ENCODE data around the gene AKR1C2. TPM values are rescaled to one million over a fixed set of nuclear protein-coding genes. Genes with fewer than 3 reads are reported as not detected.
"Not testable (repeated sequence)": the region's sequence is repeated elsewhere in the genome, so short reads cannot be mapped to it uniquely, and the experiment has no call there.

The AKR1C2 gene
- total RNA-seq, 1 donor from 2014 or later = 17.5 TPM

DNA sequence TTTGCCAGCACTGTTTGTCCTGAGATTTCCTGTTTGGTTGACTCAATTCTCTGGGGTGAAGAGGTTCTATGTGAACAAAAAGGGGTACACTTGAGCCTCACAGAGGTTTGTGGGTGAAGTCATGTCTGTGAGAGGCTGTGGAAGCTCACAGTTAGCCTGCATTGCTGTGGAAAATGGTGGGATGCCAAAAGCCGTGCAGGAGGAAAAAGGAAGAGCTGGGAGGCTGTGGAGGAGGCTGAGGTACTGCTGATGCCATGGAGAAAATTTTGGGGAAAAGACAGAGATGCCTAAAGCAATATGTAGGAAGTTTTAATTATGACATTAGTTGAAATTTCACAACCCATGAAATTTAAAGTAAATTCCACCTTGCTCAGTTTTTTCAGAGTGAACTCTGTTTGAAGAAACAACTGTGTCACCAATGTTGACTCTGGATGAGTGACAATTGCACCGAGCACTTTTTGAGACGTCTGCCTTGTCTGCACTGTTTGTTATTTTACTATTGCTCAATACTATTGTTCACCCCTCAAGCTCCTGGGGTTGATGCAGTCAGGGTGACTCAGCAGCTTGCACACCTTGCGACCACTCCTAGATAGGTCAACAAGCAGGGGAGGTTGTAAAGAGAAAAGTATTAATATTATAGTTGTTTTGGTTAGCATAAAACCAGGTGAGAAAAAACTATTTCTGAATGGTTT, 5.3 kb upstream of the AKR1C2 start:
- intact Hi-C loops (cut with micrococcal nuclease); DNase-seq; H3K27ac ChIP-seq (replicated peaks): not testable (repeated sequence)

DNA sequence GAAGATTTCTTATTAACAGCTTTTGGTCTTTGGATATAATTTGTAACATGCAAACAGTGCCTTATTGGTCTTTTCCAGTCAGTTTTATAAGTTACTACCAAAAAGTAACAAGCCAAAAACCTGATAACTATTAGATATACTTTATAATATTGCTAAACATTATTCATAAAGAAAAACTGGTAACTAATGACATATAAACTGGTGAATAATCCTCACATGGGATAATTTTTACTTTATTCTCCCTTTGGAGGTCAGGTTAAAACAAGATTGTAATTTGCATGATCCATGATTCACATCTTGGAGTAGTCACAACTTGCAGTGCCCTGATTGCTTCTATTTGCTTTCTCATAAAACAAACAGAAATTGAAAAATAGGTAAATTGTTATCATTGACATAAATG, 844 bp upstream of the AKR1C2 start:
- intact Hi-C loops (cut with micrococcal nuclease); H3K4me1 ChIP-seq; DNase-seq; H3K4me3 ChIP-seq; H3K9me3 ChIP-seq (replicated peaks); H3K27me3 ChIP-seq (ENCODE audit: low read depth); H3K27ac ChIP-seq (replicated peaks); H3K36me3 ChIP-seq: not testable (repeated sequence)

More for the DNA sequence above, 5.3 kb upstream of the AKR1C2 start:
- not testable (repeated sequence) for H3K4me3 ChIP-seq; H3K36me3 ChIP-seq; H3K9me3 ChIP-seq (replicated peaks); H3K27me3 ChIP-seq (ENCODE audit: low read depth); H3K4me1 ChIP-seq

DNA sequence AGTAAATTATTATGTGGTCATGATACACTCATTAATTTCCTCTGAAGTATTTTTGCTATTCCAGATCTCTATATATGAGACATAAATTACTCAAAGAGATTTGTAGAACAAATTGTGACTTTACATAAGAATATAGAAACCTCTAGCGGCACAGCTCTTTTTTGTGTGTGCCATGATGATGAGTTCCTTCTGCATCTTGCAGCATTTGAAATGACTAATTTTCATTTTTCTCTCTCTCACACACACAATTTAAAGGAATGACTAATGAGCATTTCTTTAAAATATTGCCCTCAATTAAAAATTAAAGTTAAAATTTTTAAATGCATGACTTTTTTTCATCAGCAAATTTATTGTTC, 351 bp upstream of the AKR1C2 start:
- H3K9me3 ChIP-seq (replicated peaks); H3K4me1 ChIP-seq; H3K36me3 ChIP-seq; intact Hi-C loops (cut with micrococcal nuclease); H3K27ac ChIP-seq (replicated peaks); DNase-seq; H3K4me3 ChIP-seq; H3K27me3 ChIP-seq (ENCODE audit: low read depth): not testable (repeated sequence)

DNA sequence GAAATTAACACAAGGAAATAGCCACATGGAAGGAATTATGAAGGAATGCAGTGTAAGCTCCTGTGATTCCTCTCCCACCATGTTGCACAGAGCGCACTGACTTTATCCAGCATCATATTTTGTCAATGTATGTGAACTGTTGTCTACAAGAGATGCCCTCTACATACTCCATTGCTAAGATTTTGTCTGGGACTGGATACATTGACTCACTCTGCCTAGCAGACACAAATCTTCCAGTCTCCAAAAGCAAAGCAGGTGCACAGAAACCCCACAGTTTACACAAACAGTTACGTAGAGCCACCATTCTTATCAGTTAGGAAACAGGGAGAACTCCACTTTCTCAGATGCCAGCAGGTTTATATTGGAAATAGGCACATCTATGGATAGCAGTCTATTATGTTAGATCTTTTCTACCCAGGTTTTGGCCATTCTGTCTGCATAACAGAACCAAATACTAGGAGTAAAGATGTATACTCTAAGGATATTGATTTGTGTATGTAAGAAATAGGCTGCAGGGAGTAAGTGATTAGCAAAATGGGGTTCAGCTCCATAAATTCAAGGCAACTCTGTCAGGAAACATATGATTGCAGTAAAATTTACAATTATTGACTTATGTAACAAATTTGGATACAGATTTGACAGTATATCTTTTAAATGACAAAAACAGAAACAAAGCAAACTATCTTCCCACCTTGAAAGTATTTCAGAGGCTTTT, 1.5 kb downstream of the AKR1C2 start:
- TF ChIP-seq, protein P1, sequence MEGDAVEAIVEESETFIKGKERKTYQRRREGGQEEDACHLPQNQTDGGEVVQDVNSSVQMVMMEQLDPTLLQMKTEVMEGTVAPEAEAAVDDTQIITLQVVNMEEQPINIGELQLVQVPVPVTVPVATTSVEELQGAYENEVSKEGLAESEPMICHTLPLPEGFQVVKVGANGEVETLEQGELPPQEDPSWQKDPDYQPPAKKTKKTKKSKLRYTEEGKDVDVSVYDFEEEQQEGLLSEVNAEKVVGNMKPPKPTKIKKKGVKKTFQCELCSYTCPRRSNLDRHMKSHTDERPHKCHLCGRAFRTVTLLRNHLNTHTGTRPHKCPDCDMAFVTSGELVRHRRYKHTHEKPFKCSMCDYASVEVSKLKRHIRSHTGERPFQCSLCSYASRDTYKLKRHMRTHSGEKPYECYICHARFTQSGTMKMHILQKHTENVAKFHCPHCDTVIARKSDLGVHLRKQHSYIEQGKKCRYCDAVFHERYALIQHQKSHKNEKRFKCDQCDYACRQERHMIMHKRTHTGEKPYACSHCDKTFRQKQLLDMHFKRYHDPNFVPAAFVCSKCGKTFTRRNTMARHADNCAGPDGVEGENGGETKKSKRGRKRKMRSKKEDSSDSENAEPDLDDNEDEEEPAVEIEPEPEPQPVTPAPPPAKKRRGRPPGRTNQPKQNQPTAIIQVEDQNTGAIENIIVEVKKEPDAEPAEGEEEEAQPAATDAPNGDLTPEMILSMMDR (IDR thresholded peaks at IDR 0.05; ENCODE audit: borderline replicate concordance) = no peak
- no peaks in the 10 kb centered on the region for H3K4me1 ChIP-seq
- peaks cover 4% of the 10 kb centered on the region for H3K36me3 ChIP-seq
- peak overlapping the region; percentile 57 for H3K4me3 ChIP-seq
- H3K27ac ChIP-seq (replicated peaks) = no peak overlapping the region
- H3K27me3 ChIP-seq (ENCODE audit: low read depth) = no peaks in the 10 kb centered on the region
- H3K9me3 ChIP-seq (replicated peaks) = no peaks in the 10 kb centered on the region
- intact Hi-C loops (cut with micrococcal nuclease) = no loop called here
- DNase-seq = no peak

DNA sequence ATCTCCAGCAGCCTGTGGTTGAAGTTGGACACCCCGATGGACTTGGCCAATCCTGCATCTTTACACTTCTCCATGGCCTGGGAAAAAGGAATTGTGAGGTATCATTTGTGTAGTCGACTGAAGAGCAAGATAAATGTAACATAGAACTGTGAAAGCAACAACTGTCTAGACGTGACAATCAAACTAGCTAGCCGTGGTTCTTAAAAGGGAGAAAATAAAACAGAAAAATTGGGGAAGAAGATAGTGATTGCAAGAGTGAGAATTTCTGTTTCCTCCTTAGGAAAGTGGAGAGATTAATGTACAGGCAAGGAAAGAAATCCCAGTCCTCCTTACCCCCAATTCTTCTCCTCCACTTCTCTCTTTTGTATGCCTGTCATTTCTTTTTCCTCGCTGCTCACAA, 5.0 kb downstream of the AKR1C2 start:
- Histone ChIP-seq H3K4me3 (no peak overlapping the region), H3K27ac (replicated peaks) (no peak overlapping the region), H3K4me1 (no peaks in the 10 kb centered on the region), H3K36me3 (peaks cover 4% of the 10 kb centered on the region), H3K27me3 (ENCODE audit: low read depth) (no peaks in the 10 kb centered on the region), H3K9me3 (replicated peaks) (no peaks in the 10 kb centered on the region)
- DNase-seq = no peak
- intact Hi-C loops (cut with micrococcal nuclease) = no loop called here
- TF ChIP-seq, protein P1 (IDR thresholded peaks at IDR 0.05; ENCODE audit: borderline replicate concordance) = no peak

- H3K4me3 ChIP-seq; intact Hi-C loops (cut with micrococcal nuclease); H3K27ac ChIP-seq (replicated peaks); DNase-seq; H3K4me1 ChIP-seq; H3K27me3 ChIP-seq (ENCODE audit: low read depth); H3K36me3 ChIP-seq; H3K9me3 ChIP-seq (replicated peaks): not testable (repeated sequence)
These were observed 9.4 kb downstream of the AKR1C2 start for GRCh38 chr10:4994260-4994659.

- H3K9me3 ChIP-seq (replicated peaks); intact Hi-C loops (cut with micrococcal nuclease); H3K4me3 ChIP-seq; H3K4me1 ChIP-seq; H3K27me3 ChIP-seq (ENCODE audit: low read depth); DNase-seq; H3K36me3 ChIP-seq; H3K27ac ChIP-seq (replicated peaks): not testable (repeated sequence)
These were observed 11.1 kb downstream of the AKR1C2 start for GRCh38 chr10:4992564-4992963.

GRCh38 chr10:4991463-4991862, 12.2 kb downstream of the AKR1C2 start:
- H3K4me3 ChIP-seq; H3K27ac ChIP-seq (replicated peaks); H3K9me3 ChIP-seq (replicated peaks); H3K27me3 ChIP-seq (ENCODE audit: low read depth); DNase-seq; H3K4me1 ChIP-seq; intact Hi-C loops (cut with micrococcal nuclease); H3K36me3 ChIP-seq: not testable (repeated sequence)
